GM21423 (cell line): ENCODE data around the gene SLC9A5.

ENCODE experiments used
- ATAC-seq: cut with Tn5 transposase; IDR thresholded peaks from one replicate; pipeline ENCODE4 v1.9.1; 2021; ENCODE audit warnings: mild to moderate bottlenecking, moderate library complexity; ENCODE audit not compliant: unreplicated experiment

The SLC9A5 gene

GRCh38 chr16:67248401-67249177 is at the start of gene SLC9A5:
SLC9A5 (plus strand) TSS chr16:67248979; CDS start chr16:67249015, 36 bp downstream.
- no peak for ATAC-seq

GRCh38 chr16:67199011-67199807 is 49.6 kb upstream of the SLC9A5 start, which contains the start of gene ELMO3:
ELMO3 (plus strand) TSS chr16:67199131; CDS start chr16:67199327, 196 bp downstream.
- ATAC-seq, result no peak

DNA sequence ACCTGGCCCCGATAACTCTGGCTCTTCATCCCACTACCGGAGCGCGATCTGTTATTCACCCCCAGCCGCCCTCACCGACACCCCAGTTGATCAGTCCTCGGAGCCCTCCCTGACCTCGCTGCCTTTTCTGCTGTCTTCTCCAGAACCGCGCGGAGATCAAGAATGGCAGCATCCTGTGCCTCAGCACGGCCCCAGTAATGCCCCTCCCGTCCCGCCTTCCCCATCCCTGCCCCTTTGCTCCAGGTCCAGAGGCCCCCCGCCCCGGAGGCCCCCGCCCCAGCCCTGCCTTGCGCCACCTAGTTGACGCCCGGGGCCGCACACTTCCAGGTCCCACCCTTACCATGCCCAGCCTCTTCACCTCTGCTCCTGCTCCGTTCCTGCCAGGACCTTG is 49.0 kb upstream of the SLC9A5 start:
- no peak for ATAC-seq

GRCh38 chr16:67200491-67200890 is 48.3 kb upstream of the SLC9A5 start:
- no peak for ATAC-seq

- no peak for ATAC-seq
Measured at GRCh38 chr16:67201411-67202345, 47.1 kb upstream of the SLC9A5 start.

GRCh38 chr16:67202426-67202825 is 46.4 kb upstream of the SLC9A5 start:
- no peak for ATAC-seq

DNA sequence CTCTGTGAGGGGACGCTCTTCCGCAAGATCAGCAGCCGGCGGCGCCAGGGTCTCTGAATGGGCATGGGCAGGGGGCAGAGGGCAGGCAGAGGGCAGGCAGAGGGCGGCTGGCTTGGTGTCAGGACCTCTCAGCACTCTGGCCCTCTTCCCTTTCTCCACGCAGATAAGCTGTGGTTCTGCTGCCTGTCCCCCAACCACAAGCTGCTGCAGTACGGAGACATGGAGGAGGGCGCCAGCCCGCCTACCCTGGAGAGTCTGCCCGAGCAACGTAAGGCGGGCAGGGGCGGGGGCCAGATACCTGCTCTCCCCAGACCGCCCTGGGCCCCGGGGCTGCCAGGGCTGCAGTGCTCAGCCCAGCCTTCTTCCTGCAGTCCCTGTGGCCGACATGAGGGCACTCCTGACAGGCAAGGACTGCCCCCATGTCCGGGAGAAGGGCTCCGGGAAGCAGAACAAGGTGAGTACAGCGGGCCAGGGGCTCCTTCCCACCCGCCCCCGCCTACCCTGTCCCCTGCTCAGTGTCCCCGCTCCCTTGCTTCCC is 45.8 kb upstream of the SLC9A5 start:
- no peak for ATAC-seq

DNA sequence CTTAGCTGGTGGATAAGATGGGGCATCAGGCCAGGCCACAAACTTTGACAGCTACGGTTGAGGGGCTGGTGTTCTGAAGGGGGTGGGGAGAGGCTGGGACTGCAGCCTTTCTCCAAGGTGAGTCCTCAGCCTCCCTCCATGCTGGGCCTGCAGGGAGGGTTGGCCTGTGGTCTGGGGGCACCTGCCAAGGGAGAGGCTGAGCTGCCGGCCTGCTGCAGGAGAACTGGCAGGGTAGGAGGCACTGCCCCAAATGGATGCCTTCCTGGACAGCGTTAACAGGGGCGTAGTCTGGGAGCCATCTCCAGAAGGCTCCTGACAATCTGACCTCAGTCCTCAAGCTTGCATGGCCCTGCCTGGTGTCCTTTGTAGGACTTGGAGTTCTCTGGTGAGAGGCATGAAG is 44.7 kb upstream of the SLC9A5 start:
- ATAC-seq, result no peak

- no peak for ATAC-seq
Measured at GRCh38 chr16:67206129-67206837, 42.5 kb upstream of the SLC9A5 start.

DNA sequence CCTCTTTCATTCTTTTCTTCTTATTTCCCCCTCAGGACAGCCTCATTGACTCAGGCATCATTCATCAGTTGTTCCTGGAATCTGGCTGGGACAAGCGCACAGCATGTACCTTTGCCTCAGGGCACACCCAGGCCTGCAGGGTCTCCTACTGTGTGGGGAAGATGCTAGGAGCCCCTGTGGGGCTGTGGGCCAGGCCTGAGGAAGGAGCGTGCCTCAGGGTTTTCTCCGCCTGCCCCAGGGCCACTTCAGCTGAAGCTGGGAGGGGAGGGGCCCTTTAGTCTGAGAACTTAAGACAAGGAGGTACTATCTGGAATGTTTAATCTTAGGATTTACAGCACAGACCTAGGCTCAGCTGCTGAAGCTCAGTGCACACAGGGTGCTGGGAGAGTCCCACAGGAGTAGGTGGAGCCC is 41.9 kb upstream of the SLC9A5 start:
- no peak for ATAC-seq

DNA sequence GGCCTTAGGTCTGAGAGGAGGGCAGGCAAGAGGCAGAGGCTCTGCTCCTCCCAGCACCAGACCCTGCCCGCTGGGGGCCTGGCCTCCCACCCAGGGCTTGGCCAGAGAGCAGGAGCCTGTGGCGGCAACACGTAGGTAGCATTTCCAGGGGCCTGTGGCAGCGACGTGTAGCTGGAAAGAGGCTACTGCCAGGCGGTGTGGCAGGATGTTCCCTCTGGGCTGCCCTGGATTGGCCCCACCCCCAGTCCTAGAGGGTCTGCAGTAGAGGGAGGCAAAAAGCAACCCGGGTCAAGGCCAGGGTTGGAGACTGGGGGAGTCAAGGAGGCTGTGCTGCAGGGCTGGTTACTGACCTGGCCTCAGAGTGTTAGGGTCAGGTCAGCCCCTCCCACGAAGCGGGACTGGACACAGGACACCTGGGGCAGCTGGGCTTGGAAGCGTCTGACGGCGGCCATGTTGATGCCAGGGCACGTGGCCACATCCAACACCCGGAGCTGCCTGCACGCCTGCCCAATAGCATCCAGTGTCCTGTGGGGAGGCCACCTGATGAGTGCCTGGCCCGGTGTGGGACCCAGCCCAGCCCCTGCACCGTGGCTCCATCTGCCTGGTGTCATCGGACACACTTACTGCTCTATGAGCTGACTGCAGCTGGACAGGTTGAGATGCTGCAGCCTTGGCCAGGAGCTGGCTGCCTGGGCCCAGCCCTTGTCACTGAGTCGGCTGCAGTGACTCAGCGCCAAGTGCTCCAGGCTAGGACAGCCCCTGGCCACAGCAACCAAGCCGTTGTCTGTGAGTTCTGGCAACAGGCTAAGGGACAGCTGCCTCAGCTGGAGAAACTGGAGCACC is 41.3 kb upstream of the SLC9A5 start:
- ATAC-seq, result no peak

- no peak for ATAC-seq
Measured at GRCh38 chr16:67208154-67208896, 40.5 kb upstream of the SLC9A5 start.

DNA sequence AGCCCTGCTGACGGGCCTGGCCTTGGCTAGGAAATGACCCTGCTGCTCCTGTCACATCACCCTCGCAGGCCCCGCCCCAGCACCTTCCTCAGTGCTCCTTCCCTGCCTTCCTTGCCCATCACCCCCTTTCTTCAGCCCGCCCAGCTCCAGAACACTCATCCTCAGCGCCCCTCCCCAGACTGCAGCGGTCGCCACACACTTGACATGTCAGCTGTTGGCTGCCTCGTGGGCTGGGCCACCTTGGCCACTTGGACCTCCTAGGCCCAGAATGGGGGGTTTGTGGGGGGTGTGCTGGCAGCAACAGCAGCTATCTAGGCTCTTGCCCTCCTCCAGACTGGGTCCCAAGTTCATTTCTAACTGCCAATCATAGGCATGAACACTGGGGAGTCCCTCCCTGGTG is 39.2 kb upstream of the SLC9A5 start:
- no peak for ATAC-seq

DNA sequence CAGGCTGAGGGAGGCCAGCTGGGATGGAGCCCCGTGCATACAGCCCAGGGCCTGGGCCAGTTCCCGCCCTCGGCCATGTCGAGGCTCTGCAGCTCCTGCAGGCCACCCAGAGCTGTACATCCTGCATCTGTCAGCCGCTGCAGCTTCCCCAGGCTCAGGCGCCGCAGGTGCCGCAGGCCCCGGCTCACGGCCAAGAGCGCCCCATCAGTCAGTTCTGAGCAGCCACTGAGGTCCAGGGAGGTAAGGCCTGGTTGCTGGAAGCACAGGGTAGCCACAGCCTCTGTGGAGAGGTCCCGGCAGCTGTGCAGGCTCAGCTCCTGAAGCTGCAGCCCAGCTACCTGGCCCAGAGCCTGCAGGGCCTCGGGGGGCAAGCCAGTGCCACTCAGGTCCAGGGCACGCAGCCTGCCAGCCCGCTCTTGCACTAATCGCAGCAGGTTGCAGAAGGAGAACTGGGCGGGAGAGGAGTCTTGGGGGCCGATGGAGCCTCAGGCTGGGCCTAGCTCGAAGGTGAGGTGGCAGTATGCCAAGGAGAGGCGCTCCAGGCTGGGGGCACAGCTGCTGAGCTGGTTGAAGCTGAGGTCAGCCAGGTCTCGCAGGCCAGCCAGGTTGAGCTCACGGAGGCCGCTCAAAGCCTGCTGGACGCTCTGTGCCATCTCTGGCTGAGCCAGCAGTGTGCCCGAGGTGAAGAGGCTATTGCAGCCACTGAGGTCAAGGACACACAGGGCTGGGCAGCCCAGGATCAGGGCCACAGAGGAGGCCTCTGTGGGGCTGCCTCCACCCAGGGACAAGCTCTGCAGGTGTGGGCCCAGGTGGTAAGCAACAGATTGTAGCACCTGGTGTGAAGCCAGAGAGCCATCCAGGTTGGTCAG is 38.5 kb upstream of the SLC9A5 start:
- ATAC-seq, result no peak

- no peak for ATAC-seq
Measured at GRCh38 chr16:67211674-67212073, 37.1 kb upstream of the SLC9A5 start.

GRCh38 chr16:67212766-67213165 is 36.0 kb upstream of the SLC9A5 start:
- no peak for ATAC-seq

DNA sequence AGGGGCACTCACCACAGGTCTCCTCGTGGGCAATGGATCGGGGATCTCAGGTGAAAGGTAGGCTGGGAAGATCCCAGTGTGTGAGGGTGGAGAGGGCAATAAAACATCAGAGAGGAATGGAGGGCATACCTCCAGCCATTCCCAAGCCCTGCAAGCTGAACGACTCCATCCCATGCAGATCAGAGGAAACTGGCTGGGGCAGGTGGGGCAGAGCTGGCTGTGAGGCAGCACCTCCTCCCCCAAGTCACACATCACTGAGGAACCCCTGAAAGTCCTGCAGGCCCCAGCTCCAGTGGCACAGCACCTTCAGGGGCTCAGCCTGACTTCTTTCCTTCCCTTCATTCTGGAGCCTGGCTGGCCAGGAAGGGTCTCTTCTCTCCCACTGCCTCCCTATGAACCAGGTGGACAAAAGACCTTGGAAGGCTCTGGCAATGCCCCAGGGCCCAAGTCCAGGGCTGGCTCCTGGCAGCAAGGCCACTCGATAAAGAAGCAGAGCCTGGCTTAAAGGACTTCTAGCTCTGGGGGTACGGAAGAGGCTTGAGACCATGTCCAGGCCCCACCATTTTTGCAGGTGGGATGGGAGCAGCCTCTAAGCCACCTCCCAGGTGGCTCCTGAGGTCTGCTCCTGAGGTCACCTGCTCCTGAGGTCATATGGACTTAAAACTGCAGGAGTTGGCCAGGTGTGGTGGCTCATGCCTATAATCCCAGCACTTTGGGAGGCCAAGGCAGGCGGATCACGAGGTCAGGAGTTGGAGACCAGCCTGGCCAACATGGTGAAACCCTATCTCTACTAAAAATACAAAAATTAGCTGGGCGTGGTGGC is 35.4 kb upstream of the SLC9A5 start:
- ATAC-seq, result no peak
